HG03135 (cell line): ENCODE measurements around the gene RPL35.

Experiments
- ATAC-seq: cut with Tn5 transposase; IDR thresholded peaks from one replicate; pipeline ENCODE4 v1.9.1; 2021; ENCODE audit warnings: mild to moderate bottlenecking, moderate library complexity; ENCODE audit not compliant: unreplicated experiment

RPL35 gene

DNA sequence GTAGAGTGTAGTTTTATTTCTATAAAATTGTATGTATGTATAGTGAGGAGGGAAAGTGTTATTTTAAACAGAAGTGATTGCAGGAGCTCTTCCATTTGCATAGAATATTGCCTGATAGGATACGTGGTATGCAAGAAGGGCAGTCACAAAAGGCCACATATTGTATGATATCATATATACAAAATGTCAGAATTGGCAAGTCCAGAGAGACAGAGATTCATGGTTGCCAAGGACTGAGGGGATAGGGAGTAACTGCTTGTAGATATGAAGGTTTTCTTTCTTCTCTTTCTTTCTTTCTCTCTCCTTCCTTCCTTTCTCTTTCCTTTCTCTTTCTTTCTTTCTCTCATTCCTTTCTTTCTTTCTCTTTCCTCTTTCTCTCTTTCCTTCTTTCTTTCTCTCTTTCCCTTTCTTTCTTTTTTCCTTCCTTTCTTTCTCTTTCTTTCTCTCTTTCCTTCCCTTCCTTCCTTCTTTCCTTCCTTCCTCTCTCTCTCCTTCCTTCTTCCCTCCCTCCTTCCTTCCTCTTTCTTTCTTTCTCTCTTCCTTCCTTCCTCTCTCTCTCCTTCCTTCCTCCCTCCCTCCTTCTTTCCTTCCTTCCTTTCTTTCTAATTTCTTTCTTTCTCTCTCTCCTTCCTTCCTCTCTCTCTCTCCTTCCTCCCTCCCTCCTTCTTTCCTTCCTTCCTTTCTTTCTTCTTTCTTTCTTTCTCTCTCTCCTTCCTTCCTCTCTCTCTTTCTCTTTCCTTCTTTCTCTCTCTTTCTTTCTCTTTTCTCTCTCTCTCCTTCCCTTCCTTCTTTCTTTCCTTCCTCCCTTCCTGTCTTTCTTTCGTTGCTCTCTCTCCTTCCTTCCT, 33.0 kb downstream of the RPL35 start:
- no peak for ATAC-seq

DNA sequence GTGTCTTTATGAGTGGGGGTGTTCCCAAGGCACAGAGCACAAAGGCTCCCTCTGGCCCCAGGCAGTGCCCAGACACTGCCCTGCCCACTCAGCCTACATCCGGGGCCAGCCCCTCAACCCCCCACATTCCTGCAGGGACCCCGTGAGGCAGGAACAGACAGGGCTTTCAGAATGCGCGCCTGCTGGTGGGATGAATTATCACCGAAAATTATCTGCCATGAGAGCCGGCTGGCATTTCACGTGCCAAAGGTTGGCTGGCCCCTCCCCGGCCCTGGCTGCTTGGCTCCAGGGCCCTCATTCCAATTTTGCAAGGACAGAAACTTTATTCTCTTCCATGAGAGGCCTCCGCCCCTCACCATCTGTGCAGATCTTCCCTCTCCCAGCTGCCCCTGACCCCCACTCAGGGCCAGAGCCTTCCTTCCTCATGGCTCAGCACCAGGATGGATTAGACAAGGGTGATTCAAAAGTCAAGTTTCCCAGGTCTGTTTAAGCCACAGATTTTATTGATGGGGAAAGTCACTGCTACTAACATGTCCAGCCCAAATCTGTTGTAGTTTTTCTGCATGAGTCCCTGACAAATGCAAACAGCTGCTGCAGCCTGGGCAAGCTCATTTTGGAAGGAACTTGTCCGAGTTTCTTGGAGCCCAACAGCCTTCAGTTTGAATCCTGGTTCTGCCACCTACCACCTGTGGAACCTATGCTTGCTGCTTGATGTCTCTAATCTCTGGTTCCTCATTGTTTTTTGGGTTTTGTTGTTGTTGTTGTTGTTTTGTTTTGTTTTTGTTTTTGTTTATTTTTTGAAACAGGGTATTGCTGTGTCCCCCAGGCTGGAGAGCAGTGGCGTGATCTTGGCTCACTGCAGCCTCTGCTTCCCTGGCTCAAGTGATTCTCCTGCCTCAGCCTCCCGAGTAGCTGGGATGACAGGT, 40.8 kb downstream of the RPL35 start:
- no peak for ATAC-seq

DNA sequence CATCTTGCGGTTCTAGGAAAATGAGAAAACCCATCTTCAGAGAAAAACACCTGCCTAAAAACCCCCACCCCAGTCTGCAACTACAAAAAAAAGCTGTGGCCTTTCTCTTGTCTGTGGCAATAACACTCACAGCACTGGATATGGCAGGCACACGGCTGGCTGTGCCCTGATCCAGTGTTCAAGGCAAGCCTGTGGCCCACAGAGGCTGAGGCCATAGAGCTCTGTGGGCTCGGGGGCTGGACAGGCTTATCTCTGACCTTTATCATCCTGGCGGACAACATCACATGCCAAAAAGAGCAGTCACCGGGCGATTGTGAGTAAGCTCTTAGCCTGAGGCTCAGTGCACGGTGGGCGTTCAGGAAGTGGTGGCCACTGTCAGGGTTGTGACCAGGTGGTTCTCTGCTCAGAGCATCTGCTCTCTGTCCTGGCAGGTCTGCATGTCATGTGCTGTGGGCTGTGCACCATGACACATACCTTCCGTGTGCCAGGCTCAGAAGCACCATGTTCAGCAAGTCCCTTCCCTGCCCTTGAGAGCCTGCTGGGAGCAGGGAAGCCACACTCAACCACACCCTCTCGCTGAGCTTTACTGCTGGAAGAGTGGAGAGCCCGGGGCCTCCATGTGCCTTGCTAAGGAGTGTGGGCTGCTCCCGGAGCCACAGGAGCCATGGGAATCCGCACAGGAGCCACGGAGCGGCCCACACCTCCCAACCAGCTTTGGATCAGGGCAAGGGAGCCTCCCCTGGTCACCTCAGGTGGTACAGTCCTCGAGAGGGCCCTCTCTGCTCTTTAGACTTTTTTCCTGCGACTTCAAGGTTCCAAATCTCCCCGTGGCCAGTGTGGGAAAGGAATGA, 43.1 kb downstream of the RPL35 start:
- ATAC-seq: no peak

DNA sequence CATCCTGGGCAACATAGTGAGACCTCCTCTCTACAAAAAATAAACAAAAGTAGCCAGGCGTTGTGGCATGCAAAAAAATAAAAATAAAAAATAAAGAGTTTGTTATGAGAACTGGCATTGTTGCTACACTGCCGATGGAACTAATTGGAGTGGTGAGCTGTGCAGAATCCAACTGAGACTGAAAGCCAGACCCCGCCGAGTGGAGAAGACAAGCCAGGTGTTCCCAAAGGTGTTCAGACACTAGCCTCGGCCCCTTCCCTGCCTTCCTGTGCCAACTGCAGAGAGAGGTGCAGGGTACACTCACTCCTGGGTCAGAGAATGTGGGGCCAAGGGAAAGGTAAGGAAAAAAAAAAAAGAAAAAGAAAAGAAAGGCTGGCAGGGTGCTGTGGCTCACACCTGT, 46.2 kb downstream of the RPL35 start:
- no peak for ATAC-seq

DNA sequence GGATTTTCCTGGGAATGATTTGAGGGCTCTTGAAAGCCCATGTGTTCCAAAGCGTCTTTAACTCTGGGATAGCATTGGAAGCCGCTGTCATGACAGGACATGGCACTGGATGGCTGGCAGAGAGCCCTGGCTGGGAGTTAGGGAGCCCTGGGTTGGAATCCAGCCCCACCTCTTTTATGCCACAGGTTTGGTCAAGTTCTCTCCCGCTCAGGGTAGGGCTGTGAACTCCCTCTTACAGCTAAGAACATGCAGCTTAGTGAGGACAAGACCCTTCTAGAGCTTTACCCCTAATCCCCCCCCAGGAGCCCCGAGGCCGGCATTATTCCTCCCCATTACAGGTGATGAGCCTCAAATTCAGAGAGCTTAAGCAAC, 47.6 kb downstream of the RPL35 start:
- no peak for ATAC-seq

DNA sequence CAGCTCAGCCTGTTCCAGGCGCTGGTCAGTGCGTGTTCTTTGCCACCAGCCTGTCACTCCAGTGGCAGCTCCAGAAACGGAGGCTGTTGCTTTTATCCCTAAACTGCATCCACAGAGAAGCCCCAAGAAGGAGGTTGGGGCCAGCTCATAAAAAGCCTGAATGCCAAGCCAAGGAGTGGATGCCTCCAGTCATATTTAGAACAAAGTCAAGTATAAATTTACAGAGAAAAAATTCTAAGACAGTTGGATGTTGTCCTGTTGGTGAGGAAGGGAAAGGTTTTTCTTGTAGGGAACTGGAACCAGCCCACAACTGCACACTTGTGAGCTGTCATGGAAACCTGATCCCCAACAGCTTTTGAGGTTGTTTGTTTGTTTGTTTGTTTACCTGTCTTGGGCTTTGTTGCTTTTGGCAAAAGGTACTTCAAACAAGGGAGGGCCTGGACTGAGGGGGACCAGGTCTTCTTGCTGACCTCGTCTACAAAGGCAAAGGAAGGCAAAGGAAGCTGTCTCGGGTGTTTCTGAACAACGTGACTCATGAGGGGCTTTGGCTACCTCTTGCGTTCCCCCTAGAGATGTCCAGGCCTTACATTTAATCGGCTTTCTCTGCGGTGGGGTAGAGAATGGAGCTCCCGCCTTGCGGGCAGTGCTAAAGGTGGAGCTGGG, 48.1 kb downstream of the RPL35 start:
- ATAC-seq: no peak

DNA sequence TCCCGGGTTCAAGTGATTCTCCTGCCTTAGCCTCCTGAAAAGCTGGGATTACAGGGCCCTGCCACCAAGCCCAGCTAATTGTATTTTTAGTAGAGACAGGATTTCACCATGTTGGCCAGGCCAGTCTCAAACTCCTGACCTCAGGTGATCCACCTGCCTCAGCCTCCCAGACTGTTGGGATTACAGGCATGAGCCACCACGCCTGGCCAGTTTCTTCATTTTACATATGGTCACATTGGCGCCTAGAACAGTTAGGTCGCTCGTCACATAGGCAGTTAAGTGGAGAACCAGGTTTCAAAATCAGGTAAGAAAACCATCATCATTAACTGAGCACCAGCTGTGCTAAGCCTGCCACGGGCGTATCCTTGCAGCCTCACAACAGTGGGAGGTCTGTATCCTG, 48.7 kb downstream of the RPL35 start:
- no peak for ATAC-seq

DNA sequence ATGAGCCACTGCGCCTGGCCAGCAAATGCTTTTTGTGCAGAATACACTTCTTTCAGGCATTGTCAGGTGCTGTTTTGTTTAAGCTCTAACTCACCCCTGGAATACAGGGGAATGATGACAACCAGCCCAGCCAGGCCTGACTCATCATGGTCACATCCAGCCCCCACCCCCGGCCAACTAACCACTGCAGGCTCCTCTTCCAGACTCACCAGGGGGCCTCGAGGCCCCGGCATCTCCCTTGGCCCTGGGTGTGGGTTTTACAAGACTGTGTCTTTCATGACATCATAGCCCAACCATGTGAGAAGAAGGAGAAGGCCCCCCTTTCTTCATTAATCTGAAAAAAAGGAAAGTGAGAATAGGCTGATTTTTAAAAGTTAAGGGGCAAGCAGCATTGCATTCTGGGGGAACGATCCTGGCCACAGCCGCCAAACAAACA, 49.3 kb downstream of the RPL35 start:
- ATAC-seq: no peak

DNA sequence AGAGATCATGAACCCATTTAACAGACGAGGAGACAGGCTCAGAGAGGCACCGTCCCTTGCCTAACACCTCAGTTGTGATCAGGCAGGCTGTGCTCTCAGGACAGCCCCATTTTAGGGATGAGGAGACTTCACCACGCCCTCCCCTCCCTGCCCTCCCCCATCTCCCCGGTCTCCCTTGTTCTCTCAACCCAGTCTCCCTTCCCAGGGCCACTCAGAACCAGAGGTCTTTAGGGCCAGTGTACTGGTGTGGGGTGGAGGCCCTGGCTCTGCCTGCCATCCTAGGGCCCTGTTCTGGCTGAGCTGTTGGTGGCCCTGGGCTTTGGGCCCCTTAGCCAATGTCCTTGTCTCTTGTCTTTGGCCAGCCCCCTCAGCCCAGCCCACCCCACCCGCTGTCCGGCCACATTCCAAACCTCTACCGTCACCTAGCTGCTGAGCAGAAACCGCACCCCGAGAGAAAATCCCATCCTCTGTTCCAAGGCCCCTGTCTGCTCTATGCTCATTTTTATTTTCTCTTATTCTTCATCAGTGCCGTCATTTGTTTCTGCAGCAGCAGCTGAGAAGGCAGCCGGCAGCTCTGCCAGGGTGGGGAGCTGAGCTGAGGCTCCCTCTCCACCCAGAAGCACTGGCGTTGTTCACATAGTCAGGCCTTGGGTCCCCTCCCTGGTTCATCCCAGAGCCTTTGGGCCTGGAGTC, 50.9 kb downstream of the RPL35 start:
- no peak for ATAC-seq

DNA sequence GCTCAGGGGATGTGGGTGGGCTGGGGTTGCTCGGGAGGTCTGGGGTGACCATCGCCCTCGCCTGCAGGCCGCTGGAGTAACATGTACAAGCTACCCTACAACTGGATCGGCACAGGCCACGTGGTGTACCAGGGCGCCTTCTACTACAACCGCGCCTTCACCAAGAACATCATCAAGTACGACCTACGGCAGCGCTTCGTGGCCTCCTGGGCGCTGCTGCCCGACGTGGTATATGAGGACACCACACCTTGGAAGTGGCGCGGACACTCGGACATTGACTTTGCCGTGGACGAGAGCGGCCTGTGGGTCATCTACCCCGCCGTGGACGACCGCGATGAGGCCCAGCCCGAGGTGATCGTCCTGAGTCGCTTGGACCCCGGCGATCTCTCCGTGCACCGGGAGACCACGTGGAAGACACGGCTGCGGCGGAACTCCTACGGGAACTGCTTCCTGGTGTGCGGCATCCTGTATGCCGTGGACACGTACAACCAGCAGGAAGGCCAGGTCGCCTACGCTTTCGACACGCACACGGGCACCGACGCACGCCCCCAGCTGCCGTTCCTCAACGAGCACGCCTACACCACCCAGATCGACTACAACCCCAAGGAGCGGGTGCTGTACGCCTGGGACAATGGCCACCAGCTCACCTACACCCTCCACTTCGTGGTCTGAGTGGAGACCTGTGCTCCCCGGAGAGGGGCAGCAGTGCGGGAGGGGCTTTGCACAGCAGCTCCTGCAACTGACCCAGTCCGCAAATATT, 51.8 kb downstream of the RPL35 start:
- no peak for ATAC-seq

DNA sequence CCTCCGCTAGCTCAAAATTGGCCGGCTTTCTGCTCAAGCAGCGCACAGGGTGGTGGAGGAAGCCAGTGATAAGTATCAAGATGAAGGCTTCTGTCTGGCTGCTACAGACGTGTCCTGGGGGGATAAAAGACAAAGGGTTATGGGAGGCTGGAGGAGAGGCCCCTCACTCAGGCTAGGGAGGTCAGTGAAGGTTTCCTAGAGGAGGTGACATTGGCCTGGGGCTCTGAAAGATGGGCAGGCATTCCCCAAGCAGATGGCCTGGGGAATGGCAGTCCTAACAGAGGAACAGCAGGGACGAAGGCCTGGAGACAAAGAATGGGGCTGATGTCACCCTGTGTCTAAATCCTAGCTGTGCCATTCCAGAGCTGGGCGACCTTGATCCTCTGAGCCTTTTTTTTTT, 52.5 kb downstream of the RPL35 start:
- ATAC-seq: no peak

DNA sequence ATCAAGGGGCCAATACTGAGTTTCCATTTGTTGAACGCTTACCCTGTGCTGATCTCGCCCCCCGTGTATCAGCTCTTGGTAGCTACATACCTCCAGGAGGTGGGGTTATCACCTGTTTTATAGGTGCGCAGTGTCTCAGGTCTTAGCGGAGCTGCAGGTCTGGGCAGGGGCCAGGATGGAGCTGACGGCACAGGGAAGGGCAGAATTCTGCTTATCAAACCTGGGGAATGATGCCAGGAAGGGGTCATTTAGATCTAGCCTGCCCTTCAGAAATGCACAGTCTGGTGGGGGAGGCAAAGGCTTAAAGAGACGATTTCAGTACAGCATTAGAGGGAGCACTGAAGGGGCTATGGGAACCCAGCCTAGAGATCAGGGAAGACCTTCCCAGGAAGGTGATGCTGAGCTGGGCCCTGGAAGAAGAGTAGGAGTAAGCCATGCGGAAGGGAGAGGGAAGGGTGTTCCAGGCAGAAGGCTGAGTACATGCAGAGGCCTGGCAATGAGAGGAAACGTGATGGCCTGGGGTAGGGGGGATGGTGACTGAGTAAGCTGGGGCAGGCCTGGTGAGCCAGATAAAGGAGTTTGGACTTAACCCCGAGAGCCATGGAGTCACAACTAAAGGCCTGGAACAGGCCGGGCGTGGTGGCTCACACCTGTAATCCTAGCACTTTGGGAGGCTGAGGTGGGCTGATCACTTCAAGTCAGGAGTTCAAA, 53.4 kb downstream of the RPL35 start:
- ATAC-seq: no peak
